GM12864 (cell line): ENCODE measurements around the gene SIL1.

Experiments used
- DNase-seq: peaks from one replicate; pipeline ENCODE4 v3.0.0-alpha.2; 2011; ENCODE audit warnings: low read depth
- H3K4me3 ChIP-seq: 2 replicates; pipeline ENCODE4 v1.5.1; 2011; ENCODE audit warnings: mild to moderate bottlenecking, low read depth, low read length, control low read depth
- TF ChIP-seq, protein P1 (sequence below): IDR thresholded peaks from 2 replicates; pipeline ENCODE4 v1.5.1; 2011; ENCODE audit warnings: low read depth, mild to moderate bottlenecking, moderate library complexity, low read length, control low read depth, inconsistent platforms; ENCODE audit errors: missing control alignments

The SIL1 gene

GRCh38 chr5:138961221-138961620, 236.9 kb downstream of the SIL1 start:
- no peak overlapping the region for H3K4me3 ChIP-seq
- DNase-seq, result no peak
- TF ChIP-seq, protein P1, sequence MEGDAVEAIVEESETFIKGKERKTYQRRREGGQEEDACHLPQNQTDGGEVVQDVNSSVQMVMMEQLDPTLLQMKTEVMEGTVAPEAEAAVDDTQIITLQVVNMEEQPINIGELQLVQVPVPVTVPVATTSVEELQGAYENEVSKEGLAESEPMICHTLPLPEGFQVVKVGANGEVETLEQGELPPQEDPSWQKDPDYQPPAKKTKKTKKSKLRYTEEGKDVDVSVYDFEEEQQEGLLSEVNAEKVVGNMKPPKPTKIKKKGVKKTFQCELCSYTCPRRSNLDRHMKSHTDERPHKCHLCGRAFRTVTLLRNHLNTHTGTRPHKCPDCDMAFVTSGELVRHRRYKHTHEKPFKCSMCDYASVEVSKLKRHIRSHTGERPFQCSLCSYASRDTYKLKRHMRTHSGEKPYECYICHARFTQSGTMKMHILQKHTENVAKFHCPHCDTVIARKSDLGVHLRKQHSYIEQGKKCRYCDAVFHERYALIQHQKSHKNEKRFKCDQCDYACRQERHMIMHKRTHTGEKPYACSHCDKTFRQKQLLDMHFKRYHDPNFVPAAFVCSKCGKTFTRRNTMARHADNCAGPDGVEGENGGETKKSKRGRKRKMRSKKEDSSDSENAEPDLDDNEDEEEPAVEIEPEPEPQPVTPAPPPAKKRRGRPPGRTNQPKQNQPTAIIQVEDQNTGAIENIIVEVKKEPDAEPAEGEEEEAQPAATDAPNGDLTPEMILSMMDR, result no peak

GRCh38 chr5:138960145-138960692, 237.9 kb downstream of the SIL1 start:
- TF ChIP-seq, protein P1, result no peak
- no peak overlapping the region for H3K4me3 ChIP-seq
- no peak for DNase-seq

DNA sequence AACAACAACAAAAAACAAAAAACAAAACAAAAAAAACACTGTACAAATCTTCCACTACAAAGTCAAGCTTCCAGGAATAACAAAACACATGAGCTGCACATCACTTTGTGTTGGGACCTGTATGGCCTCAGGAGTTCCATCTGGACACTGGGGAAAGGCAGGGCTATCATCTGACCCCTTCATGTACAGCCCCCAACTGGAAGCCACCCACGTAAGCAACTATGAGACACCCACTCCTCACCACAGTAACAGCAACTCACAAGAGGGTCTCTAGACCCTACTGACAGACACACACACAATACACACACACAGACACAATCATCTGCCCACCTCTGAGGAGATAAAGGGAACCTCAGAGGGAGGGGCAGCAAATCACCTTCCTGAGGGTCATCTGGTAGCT, 241.4 kb downstream of the SIL1 start:
- TF ChIP-seq, protein P1, result no peak
- DNase-seq, result no peak
- H3K4me3 ChIP-seq, result no peak overlapping the region

GRCh38 chr5:138955671-138956295, 242.4 kb downstream of the SIL1 start:
- H3K4me3 ChIP-seq, result no peak overlapping the region
- no peak for DNase-seq
- TF ChIP-seq, protein P1, result no peak

GRCh38 chr5:138955013-138955660, 243.0 kb downstream of the SIL1 start:
- H3K4me3 ChIP-seq, result no peak overlapping the region
- TF ChIP-seq, protein P1, result no peak
- DNase-seq, result no peak

DNA sequence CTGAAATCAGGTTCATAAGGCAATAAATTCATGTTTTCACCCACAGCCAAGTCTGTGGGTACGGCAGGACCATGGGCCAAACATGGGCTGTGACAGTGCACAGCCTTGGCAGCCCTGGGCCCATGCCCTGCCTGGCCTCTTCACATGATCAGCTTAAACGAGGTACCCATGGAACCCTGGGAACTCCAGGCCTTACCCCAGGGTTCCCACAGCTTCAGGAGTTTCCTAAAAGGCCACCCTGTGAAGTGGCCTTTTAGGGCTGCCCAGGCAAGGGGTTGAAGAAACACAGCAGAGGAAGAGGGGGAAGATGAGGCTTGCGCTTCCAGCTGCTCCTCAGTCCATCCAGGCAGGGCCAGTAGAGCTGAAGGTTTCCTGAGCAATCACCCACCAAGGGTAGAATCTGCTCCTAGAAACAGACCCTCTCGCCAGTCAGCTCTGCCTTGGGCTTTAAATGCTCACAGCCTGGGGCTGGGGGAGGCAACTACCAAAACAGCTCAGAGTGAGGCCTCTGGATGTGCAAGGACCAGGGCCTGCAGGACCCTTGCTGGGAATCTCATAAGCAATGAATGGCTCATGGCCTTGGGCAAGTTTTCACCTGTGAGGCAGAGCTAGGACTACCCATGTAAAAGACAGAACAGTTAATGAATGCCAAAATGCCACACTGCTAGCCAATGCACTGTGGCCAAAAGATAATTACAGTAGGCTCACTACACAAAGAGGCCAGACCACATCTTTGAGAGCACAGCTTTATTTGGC, 243.7 kb downstream of the SIL1 start:
- TF ChIP-seq, protein P1, result no peak
- no peak overlapping the region for H3K4me3 ChIP-seq
- DNase-seq, result no peak
